NCI-H1694 treated with DMSO at 0.1 percent for 48 hours (cell line): ENCODE data around the gene CCDC170.

ENCODE experiments used
- DNase-seq: peaks from one replicate; lab custom pipeline; 2025; lab: John Stamatoyannopoulos, UW

Gene CCDC170

GRCh38 chr6:151546941-151547659 lies 53.3 kb downstream of the CCDC170 start:
- DNase-seq, result no peak

GRCh38 chr6:151548201-151548600 lies 54.4 kb downstream of the CCDC170 start:
- DNase-seq, result no peak

- no peak for DNase-seq
These were observed 56.0 kb downstream of the CCDC170 start for GRCh38 chr6:151549790-151550189.

- no peak for DNase-seq
These were observed 56.8 kb downstream of the CCDC170 start for GRCh38 chr6:151550618-151551017.

GRCh38 chr6:151551223-151551857 lies 57.5 kb downstream of the CCDC170 start:
- no peak for DNase-seq

GRCh38 chr6:151553416-151554165 lies 59.8 kb downstream of the CCDC170 start:
- DNase-seq, result no peak

GRCh38 chr6:151561238-151561637 lies 67.4 kb downstream of the CCDC170 start:
- no peak for DNase-seq

- DNase-seq, result no peak
These were observed 70.8 kb downstream of the CCDC170 start for GRCh38 chr6:151564654-151565053.

- no peak for DNase-seq
These were observed 72.1 kb downstream of the CCDC170 start for GRCh38 chr6:151565940-151566339.

- no peak for DNase-seq
These were observed 72.7 kb downstream of the CCDC170 start for GRCh38 chr6:151566557-151566956.

- DNase-seq, result no peak
These were observed 82.8 kb downstream of the CCDC170 start for GRCh38 chr6:151576633-151577032.

GRCh38 chr6:151577257-151577656 lies 83.4 kb downstream of the CCDC170 start:
- DNase-seq, result no peak

GRCh38 chr6:151585741-151586140 lies 91.9 kb downstream of the CCDC170 start:
- DNase-seq, result no peak

- DNase-seq, result no peak
These were observed 95.8 kb downstream of the CCDC170 start for GRCh38 chr6:151589667-151590066.

GRCh38 chr6:151590742-151591141 lies 96.9 kb downstream of the CCDC170 start:
- DNase-seq, result no peak

GRCh38 chr6:151592449-151593159 lies 98.8 kb downstream of the CCDC170 start:
- DNase-seq, result no peak

GRCh38 chr6:151609146-151609902 lies 115.5 kb downstream of the CCDC170 start:
- DNase-seq, result no peak

GRCh38 chr6:151610326-151610725 lies 116.5 kb downstream of the CCDC170 start:
- no peak for DNase-seq

GRCh38 chr6:151614630-151615029 lies 120.8 kb downstream of the CCDC170 start:
- no peak for DNase-seq

- DNase-seq, result no peak
These were observed 122.3 kb downstream of the CCDC170 start for GRCh38 chr6:151616091-151616513.

- DNase-seq, result no peak
These were observed 122.8 kb downstream of the CCDC170 start for GRCh38 chr6:151616600-151616999.

- DNase-seq, result no peak
These were observed 123.7 kb downstream of the CCDC170 start for GRCh38 chr6:151617539-151617938.
